HUES6 (cell line): ENCODE results near the gene NCKAP1.
A peak's percentile ranks its signal among the peaks of the same experiment; 100 is the strongest.
"Not testable (repeated sequence)": the region's sequence is repeated elsewhere in the genome, so short reads cannot be mapped to it uniquely, and the experiment has no call there.

Source experiments
- H3K27ac ChIP-seq: 2 replicates; pipeline ENCODE4 v1.7.0; 2013; ENCODE audit warnings: low read depth, mild to moderate bottlenecking, low read length, inconsistent platforms
- H3K27me3 ChIP-seq: 2 replicates; pipeline ENCODE4 v1.6.1; 2013; ENCODE audit warnings: low read length; ENCODE audit not compliant: control insufficient read depth, insufficient read depth
- H3K36me3 ChIP-seq: 2 replicates; pipeline ENCODE4 v1.6.1; 2013; ENCODE audit warnings: low read length; ENCODE audit not compliant: control insufficient read depth, insufficient read depth
- H3K4me1 ChIP-seq: 2 replicates; pipeline ENCODE4 v1.6.1; 2013; ENCODE audit warnings: low read length; ENCODE audit not compliant: control insufficient read depth, insufficient read depth
- H3K4me3 ChIP-seq: 2 replicates; pipeline ENCODE4 v1.5.1; 2013; ENCODE audit warnings: low read depth, low read length
- H3K9ac ChIP-seq: one replicate; pipeline ENCODE4 v1.6.1; 2013; ENCODE audit warnings: mild to moderate bottlenecking, low read length
- H3K9me3 ChIP-seq: 2 replicates; pipeline ENCODE4 v1.6.1; 2013; ENCODE audit warnings: low read depth, low read length; ENCODE audit not compliant: control insufficient read depth, insufficient read depth

The NCKAP1 gene

DNA sequence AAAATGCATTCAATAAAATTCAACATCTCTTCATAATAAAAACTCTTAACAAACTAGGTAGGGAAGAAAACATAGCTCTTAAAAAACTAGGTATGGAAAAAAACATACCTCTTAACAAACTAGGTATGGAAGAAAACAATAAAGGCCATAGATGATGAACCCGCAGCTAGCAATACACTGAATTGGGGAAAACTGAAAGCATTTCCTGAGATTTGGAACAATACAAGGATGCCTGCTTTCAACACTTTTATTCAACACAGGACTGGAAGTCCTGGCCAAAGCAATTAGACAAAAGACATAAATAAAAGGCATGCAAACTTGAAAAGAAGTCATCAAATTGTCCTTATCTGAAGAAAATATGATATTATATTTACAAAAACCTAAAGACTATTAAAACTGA lies 67.8 kb downstream of the NCKAP1 start:
- H3K27ac ChIP-seq: no peak overlapping the region
- H3K9me3 ChIP-seq: no peaks in the 10 kb centered on the region
- H3K4me1 ChIP-seq: no peaks in the 10 kb centered on the region
- no peaks in the 10 kb centered on the region for H3K27me3 ChIP-seq
- H3K36me3 ChIP-seq: peaks cover 86% of the 10 kb centered on the region
- no peak overlapping the region for H3K9ac ChIP-seq
- H3K4me3 ChIP-seq: no peak overlapping the region

GRCh38 chr2:182968493-182968892 lies 69.8 kb downstream of the NCKAP1 start:
- Histone ChIP-seq H3K27me3 (no peaks in the 10 kb centered on the region), H3K9ac (no peak overlapping the region), H3K27ac (no peak overlapping the region), H3K36me3 (peaks cover 78% of the 10 kb centered on the region), H3K9me3 (no peaks in the 10 kb centered on the region), H3K4me1 (no peaks in the 10 kb centered on the region), H3K4me3 (no peak overlapping the region)

GRCh38 chr2:182966356-182966755 lies 71.9 kb downstream of the NCKAP1 start:
- not testable (repeated sequence) for H3K4me3 ChIP-seq, H3K9me3 ChIP-seq, H3K27me3 ChIP-seq, H3K9ac ChIP-seq, H3K27ac ChIP-seq, H3K4me1 ChIP-seq
- H3K36me3 ChIP-seq: peaks cover 74% of the 10 kb centered on the region

- no peak overlapping the region for H3K4me3 ChIP-seq
- H3K27ac ChIP-seq: no peak overlapping the region
- no peaks in the 10 kb centered on the region for H3K27me3 ChIP-seq
- H3K9me3 ChIP-seq: no peaks in the 10 kb centered on the region
- H3K36me3 ChIP-seq: peaks cover 64% of the 10 kb centered on the region
- no peak overlapping the region for H3K9ac ChIP-seq
- no peaks in the 10 kb centered on the region for H3K4me1 ChIP-seq
Observed at GRCh38 chr2:182962641-182963040, 75.6 kb downstream of the NCKAP1 start.

DNA sequence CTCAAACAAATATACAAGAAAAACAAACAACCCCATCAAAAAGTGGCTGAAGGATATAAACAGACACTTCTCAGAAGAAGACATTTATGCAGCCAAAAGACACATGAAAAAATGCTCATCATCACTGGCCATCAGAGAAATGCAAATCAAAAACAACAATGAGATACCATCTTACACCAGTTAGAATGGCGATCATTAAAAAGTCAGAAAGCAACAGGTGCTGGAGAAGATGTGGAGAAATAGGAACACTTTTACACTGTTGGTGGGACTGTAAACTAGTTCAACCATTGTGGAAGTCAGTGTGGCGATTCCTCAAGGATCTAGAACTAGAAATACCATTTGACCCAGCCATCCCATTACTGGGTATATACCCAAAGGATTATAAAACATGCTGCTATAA lies 77.4 kb downstream of the NCKAP1 start:
- H3K36me3 ChIP-seq: peaks cover 64% of the 10 kb centered on the region
- H3K4me3 ChIP-seq, H3K4me1 ChIP-seq: not testable (repeated sequence)

GRCh38 chr2:182954789-182955188 lies 83.5 kb downstream of the NCKAP1 start:
- H3K9ac ChIP-seq: no peak overlapping the region
- peaks cover 83% of the 10 kb centered on the region for H3K36me3 ChIP-seq

More for the DNA sequence above, 77.4 kb downstream of the NCKAP1 start:
- not testable (repeated sequence) for H3K9ac ChIP-seq, H3K27ac ChIP-seq, H3K9me3 ChIP-seq, H3K27me3 ChIP-seq

DNA sequence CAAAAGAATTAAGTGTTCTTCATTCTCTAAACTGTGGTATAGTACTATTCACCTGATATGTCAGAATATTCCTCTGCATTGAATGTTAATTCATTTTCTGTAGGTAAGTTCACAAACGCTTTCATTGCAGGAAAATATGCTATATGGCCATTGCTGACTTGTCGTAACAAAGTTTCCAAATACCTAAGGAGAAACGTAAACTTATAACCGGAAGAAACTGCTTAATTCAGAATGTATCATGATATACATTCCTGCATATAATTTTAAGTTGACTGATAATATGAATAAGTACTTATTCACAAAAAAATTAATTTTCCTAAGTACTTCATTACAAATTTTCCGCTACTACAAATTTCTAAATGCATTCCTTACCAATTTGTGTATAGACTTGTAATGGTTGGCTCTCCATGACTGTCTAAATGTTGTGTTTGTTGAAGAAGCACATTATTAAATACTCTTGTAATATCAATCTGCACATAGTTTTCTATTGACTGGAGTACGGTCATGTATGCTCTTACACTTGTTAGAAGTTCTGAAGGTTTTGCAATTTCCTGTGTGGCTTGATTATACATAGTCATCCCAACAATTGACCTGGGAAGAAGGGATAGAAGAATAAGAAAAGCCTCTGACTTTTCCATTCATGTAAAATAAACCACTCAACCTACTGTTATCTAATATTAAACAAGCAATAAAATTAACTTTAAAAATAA lies 85.4 kb downstream of the NCKAP1 start:
- Histone ChIP-seq H3K9ac (no peak overlapping the region), H3K4me1 (peaks cover 12% of the 10 kb centered on the region; the same call in 1 of the 2 replicates), H3K9me3 (no peaks in the 10 kb centered on the region), H3K4me3 (no peak overlapping the region), H3K27me3 (no peaks in the 10 kb centered on the region), H3K27ac (no peak overlapping the region), H3K36me3 (peaks cover 83% of the 10 kb centered on the region)

More at GRCh38 chr2:182954789-182955188, 83.5 kb downstream of the NCKAP1 start:
- Histone ChIP-seq H3K27ac (no peak overlapping the region), H3K4me3 (no peak overlapping the region), H3K4me1 (peaks cover 3% of the 10 kb centered on the region; the same call in 1 of the 2 replicates), H3K9me3 (no peaks in the 10 kb centered on the region), H3K27me3 (no peaks in the 10 kb centered on the region)

- Histone ChIP-seq H3K36me3 (peaks cover 81% of the 10 kb centered on the region), H3K4me3 (no peak overlapping the region), H3K27ac (no peak overlapping the region), H3K9me3 (no peaks in the 10 kb centered on the region), H3K27me3 (no peaks in the 10 kb centered on the region), H3K9ac (no peak overlapping the region), H3K4me1 (peaks cover 12% of the 10 kb centered on the region; the same call in 1 of the 2 replicates)
Observed at GRCh38 chr2:182951948-182952663, 86.2 kb downstream of the NCKAP1 start.

DNA sequence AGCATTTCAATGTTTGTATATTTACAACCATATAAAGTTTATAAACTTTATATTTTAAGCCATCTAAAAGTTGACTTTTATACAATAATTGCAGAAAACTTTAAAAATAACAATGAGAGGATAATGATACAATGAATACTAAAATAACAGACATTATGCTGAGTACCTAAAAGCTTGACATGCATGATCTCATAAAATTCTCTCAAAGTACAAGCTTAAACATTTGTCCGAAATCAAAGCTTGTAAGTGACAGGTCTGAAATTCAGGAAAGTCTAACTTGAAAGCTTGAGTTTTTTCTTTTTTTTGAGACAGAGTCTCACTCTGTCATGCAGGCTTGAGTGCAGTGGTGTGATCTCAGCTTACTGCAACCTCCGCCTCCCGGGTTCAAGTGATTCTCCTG lies 87.7 kb downstream of the NCKAP1 start:
- Histone ChIP-seq H3K9me3 (no peaks in the 10 kb centered on the region), H3K4me1 (peaks cover 12% of the 10 kb centered on the region; the same call in 1 of the 2 replicates), H3K27ac (no peak overlapping the region), H3K36me3 (peaks cover 79% of the 10 kb centered on the region), H3K4me3 (no peak overlapping the region), H3K27me3 (no peaks in the 10 kb centered on the region), H3K9ac (no peak overlapping the region)

- H3K9me3 ChIP-seq: no peaks in the 10 kb centered on the region
- peaks cover 12% of the 10 kb centered on the region; the same call in 1 of the 2 replicates for H3K4me1 ChIP-seq
- no peak overlapping the region; the same call in 1 of the 2 replicates for H3K4me3 ChIP-seq
- peaks cover 74% of the 10 kb centered on the region for H3K36me3 ChIP-seq
- H3K9ac ChIP-seq: peak overlapping the region; percentile 45
- no peaks in the 10 kb centered on the region for H3K27me3 ChIP-seq
- H3K27ac ChIP-seq: peak overlapping the region; percentile 69
Observed at GRCh38 chr2:182949572-182950189, 88.6 kb downstream of the NCKAP1 start.

GRCh38 chr2:182949052-182949451 lies 89.2 kb downstream of the NCKAP1 start:
- peak overlapping the region; percentile 69 for H3K27ac ChIP-seq
- H3K27me3 ChIP-seq: no peaks in the 10 kb centered on the region

More at GRCh38 chr2:182949052-182949451, 89.2 kb downstream of the NCKAP1 start:
- peaks cover 12% of the 10 kb centered on the region; the same call in 1 of the 2 replicates for H3K4me1 ChIP-seq
- no peaks in the 10 kb centered on the region for H3K9me3 ChIP-seq
- no peak overlapping the region for H3K4me3 ChIP-seq
- peaks cover 73% of the 10 kb centered on the region for H3K36me3 ChIP-seq
- H3K9ac ChIP-seq: no peak overlapping the region
